GM23338 (cell line): ENCODE measurements around the gene PSD4. TPM values are rescaled to one million over a fixed set of nuclear protein-coding genes. Genes with fewer than 3 reads are reported as not detected.

Experiments used
- ATAC-seq: fragments of 200-7000 bp; cut with Tn5 transposase; 3 replicates; pipeline ENCODE4 v1.9.1; 2020
- DNase-seq: peaks from one replicate; pipeline ENCODE4 v3.0.0-alpha.2; 2015; ENCODE audit warnings: low spot score
- H2AFZ ChIP-seq: fragments of 200-600 bp; sonication (generic); 2 replicates; pipeline ENCODE4 v1.8.0; 2016; ENCODE audit warnings: antibody characterized with exemption, mild to moderate bottlenecking, moderate library complexity
- H3F3A ChIP-seq: fragments of 200-600 bp; sonication (generic); replicated peaks from 2 replicates; pipeline ENCODE4 v1.8.0; 2017; ENCODE audit warnings: antibody characterized with exemption, mixed run types, low read depth
- H3K27ac ChIP-seq: fragments of 200-600 bp; sonication (generic); 2 replicates; pipeline ENCODE4 v1.6.1; 2016; ENCODE audit warnings: low read depth
- H3K27me3 ChIP-seq: fragments of 200-600 bp; sonication (generic); 2 replicates; pipeline ENCODE4 v1.8.0; 2016; ENCODE audit warnings: mild to moderate bottlenecking, mixed run types, moderate library complexity; ENCODE audit not compliant: insufficient read depth
- H3K36me3 ChIP-seq: fragments of 200-600 bp; sonication (generic); 2 replicates; pipeline ENCODE4 v1.8.0; 2016; ENCODE audit warnings: mild to moderate bottlenecking; ENCODE audit not compliant: insufficient read depth
- H3K4me1 ChIP-seq: fragments of 200-600 bp; sonication (generic); 2 replicates; pipeline ENCODE4 v1.8.0; 2016; ENCODE audit warnings: mild to moderate bottlenecking, moderate library complexity; ENCODE audit not compliant: insufficient read depth
- H3K4me2 ChIP-seq: fragments of 200-600 bp; sonication (generic); 2 replicates; pipeline ENCODE4 v1.7.1; 2017; ENCODE audit warnings: mixed run types
- H3K4me3 ChIP-seq: fragments of 200-600 bp; sonication (generic); 2 replicates; pipeline ENCODE4 v1.6.1; 2016; ENCODE audit warnings: mixed run types
- H3K79me2 ChIP-seq: fragments of 200-600 bp; sonication (generic); replicated peaks from 2 replicates; pipeline ENCODE4 v1.8.0; 2017; ENCODE audit warnings: mild to moderate bottlenecking; ENCODE audit not compliant: insufficient read depth
- H3K9me2 ChIP-seq: fragments of 200-600 bp; sonication (generic); 2 replicates; pipeline ENCODE4 v1.8.0; 2017; ENCODE audit not compliant: insufficient read depth
- H4K20me1 ChIP-seq: fragments of 200-600 bp; sonication (generic); replicated peaks from 2 replicates; pipeline ENCODE4 v1.8.0; 2017; ENCODE audit warnings: mild to moderate bottlenecking; ENCODE audit not compliant: insufficient read depth
- H3K27ac Mint-ChIP-seq: 2 replicates; pipeline ENCODE4 v1.8.0; 2020; ENCODE audit warnings: inconsistent platforms, mild to moderate bottlenecking, moderate library complexity, mixed read lengths
- H3K27me3 Mint-ChIP-seq: 3 replicates; pipeline ENCODE4 v1.8.0; 2022; ENCODE audit warnings: low read depth, mild to moderate bottlenecking, moderate library complexity, mixed read lengths, inconsistent platforms; ENCODE audit not compliant: insufficient read depth, poor library complexity
- H3K36me3 Mint-ChIP-seq: 3 replicates; pipeline ENCODE4 v1.8.0; 2021; ENCODE audit warnings: low read depth, mild to moderate bottlenecking, inconsistent platforms, moderate library complexity, mixed read lengths
- H3K4me1 Mint-ChIP-seq: 3 replicates; pipeline ENCODE4 v1.8.0; 2020; ENCODE audit warnings: mild to moderate bottlenecking, inconsistent platforms, mixed read lengths
- H3K4me3 Mint-ChIP-seq: 3 replicates; pipeline ENCODE4 v1.8.0; 2021; ENCODE audit warnings: moderate library complexity, mild to moderate bottlenecking, inconsistent platforms, mixed read lengths
- H3K9me3 Mint-ChIP-seq: 3 replicates; pipeline ENCODE4 v1.8.0; 2020; ENCODE audit warnings: moderate library complexity, mild to moderate bottlenecking, inconsistent platforms, mixed read lengths
- CTCF ChIP-seq, 2 experiments: fragments of 200-600 bp in 1 of 2; sonication (generic) in 1 of 2; conservative IDR thresholded peaks; 2 replicates each; pipeline versions ENCODE4 v1.5.1 to v1.6.1; 2016 to 2017; ENCODE audit warnings: antibody characterized with exemption in 2 of 2, low read depth in 2 of 2, mild to moderate bottlenecking in 2 of 2, moderate library complexity in 1 of 2
- EZH2 ChIP-seq: fragments of 200-600 bp; sonication (generic); IDR thresholded peaks from one replicate; pipeline ENCODE4 v1.8.0; 2017; ENCODE audit warnings: antibody characterized with exemption, mild to moderate bottlenecking, low read depth; ENCODE audit not compliant: unreplicated experiment
- EZH2phosphoT487 ChIP-seq: fragments of 200-600 bp; sonication (generic); IDR thresholded peaks from one replicate; pipeline ENCODE4 v1.8.1; 2018; ENCODE audit warnings: antibody characterized with exemption; ENCODE audit not compliant: unreplicated experiment
- JUNB ChIP-seq: IDR thresholded peaks from one replicate; pipeline ENCODE4 v1.6.1; 2016; ENCODE audit warnings: antibody characterized with exemption; ENCODE audit not compliant: unreplicated experiment
- NANOG ChIP-seq: IDR thresholded peaks from 2 replicates; pipeline ENCODE4 v1.6.1; 2016; ENCODE audit warnings: antibody characterized with exemption, borderline replicate concordance
- POLR2AphosphoS5 ChIP-seq: IDR thresholded peaks from 2 replicates; pipeline ENCODE4 v1.6.1; 2016; ENCODE audit warnings: antibody characterized with exemption, low read depth
- REST ChIP-seq: IDR thresholded peaks from one replicate; pipeline ENCODE4 v1.6.1; 2018; ENCODE audit warnings: antibody characterized with exemption; ENCODE audit not compliant: unreplicated experiment
- STAT1 ChIP-seq: IDR thresholded peaks from one replicate; pipeline ENCODE4 v1.6.1; 2016; ENCODE audit warnings: antibody characterized with exemption; ENCODE audit not compliant: unreplicated experiment
- ZNF114 ChIP-seq: fragments of 250-450 bp; sonication (Bioruptor Pico); IDR thresholded peaks from 2 replicates; pipeline ENCODE4 v1.5.0; 2020; ENCODE audit warnings: mild to moderate bottlenecking, moderate library complexity
- ZNF331 ChIP-seq: fragments of 250-450 bp; sonication (Bioruptor Pico); IDR thresholded peaks from 2 replicates; pipeline ENCODE4 v1.5.0; 2020; ENCODE audit warnings: low read depth, mild to moderate bottlenecking, moderate library complexity
- ZNF462 ChIP-seq: fragments of 250-450 bp; sonication (Bioruptor Pico); IDR thresholded peaks from 2 replicates; pipeline ENCODE4 v1.5.0; 2020; ENCODE audit warnings: mild to moderate bottlenecking, moderate library complexity
- polyA plus RNA-seq: library from polyadenylated mRNA; unstranded; fragments of >200 nt; fragmentation: Nextera tagmentation; extraction: Ambion mirVana; gene quantifications from 2 replicates; pipeline ENCODE4 v1.2.1, GENCODE V29; 2016
- total RNA-seq: library from RNA; depleted of rRNA; stranded (reverse); fragments of >200 nt; shearing (Covaris generic); gene quantifications from 2 replicates; pipeline ENCODE4 v1.2.3, GENCODE V29; 2014
- TF ChIP-seq, protein P1 (sequence below): IDR thresholded peaks from 2 replicates; pipeline ENCODE4 v1.6.1; 2016; ENCODE audit warnings: antibody characterized with exemption

PSD4 gene
- total and polyA plus RNA-seq, 2 experiments from 2014 or later, result 0.06 to 0.66 TPM

DNA sequence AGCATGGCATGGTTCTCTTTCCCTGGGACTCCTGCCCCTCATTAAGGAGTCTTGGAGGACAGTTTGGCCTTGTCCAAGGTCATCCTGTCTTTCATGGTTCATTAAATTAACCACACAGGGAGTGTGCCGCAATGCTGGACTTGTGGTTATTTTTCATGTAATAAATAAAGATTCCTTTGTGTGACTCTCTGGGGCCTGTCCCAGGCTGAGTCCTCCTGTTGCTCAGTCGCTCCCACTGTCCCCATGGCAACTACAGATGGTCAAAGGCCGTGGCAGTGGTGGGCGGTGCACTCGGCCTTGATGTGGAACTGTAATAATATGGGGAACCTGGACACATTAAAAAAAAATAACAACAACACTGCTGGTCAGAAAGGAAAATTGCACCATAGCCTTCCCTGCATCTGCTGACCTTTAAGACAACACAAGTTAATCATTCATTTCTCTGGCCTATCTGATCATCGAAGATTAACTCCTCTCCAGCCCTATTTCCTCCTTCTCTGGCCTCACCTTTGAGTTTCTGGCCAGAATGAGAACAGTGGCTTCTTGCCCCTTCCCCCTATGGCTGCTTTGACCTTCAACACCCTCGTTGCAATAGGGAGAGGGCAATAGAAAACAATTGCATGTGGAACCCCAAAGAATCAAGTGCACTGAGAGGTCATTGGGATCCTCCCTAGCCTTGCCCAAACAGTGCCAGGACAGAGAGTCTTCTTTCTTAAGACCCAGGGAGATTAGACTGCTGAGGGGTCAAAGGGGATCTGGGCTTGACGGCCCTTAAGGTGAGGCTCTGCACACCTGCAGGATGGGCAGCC is 44.7 kb downstream of the PSD4 start:
- H3K4me3 ChIP-seq, result no peak overlapping the region
- H3K27me3 ChIP-seq, result no peaks in the 10 kb centered on the region
- no peaks in the 10 kb centered on the region for H3K36me3 ChIP-seq
- ATAC-seq, result no peak
- Mint-ChIP-seq H3K36me3 (no peaks in the 10 kb centered on the region; the same call in 2 of the 3 replicates), H3K27ac (no peak overlapping the region), H3K9me3 (no peaks in the 10 kb centered on the region), H3K27me3 (peaks cover 13% of the 10 kb centered on the region), H3K4me1 (peaks cover 25% of the 10 kb centered on the region), H3K4me3 (no peak overlapping the region)
- no peaks in the 10 kb centered on the region for H4K20me1 ChIP-seq
- no peak for DNase-seq
- no peaks in the 10 kb centered on the region for H3K79me2 ChIP-seq
- H3K27ac ChIP-seq, result no peak overlapping the region
- no peaks in the 10 kb centered on the region for H3K9me2 ChIP-seq
- no peak for TF ChIP-seq ZNF114 (CRISPR knock-in tag)
- TF ChIP-seq CTCF (conservative IDR thresholded peaks at IDR 0.05; ENCODE audit: low read depth in 2 of 2), result no peak
- TF ChIP-seq STAT1, result no peak
- TF ChIP-seq JUNB, result no peak
- TF ChIP-seq, protein P1, sequence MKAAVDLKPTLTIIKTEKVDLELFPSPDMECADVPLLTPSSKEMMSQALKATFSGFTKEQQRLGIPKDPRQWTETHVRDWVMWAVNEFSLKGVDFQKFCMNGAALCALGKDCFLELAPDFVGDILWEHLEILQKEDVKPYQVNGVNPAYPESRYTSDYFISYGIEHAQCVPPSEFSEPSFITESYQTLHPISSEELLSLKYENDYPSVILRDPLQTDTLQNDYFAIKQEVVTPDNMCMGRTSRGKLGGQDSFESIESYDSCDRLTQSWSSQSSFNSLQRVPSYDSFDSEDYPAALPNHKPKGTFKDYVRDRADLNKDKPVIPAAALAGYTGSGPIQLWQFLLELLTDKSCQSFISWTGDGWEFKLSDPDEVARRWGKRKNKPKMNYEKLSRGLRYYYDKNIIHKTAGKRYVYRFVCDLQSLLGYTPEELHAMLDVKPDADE, result no peak
- TF ChIP-seq POLR2AphosphoS5, result no peak
- no peak for TF ChIP-seq EZH2phosphoT487
- no peak for TF ChIP-seq ZNF331 (CRISPR knock-in tag)
- TF ChIP-seq REST, result no peak
- TF ChIP-seq ZNF462 (CRISPR knock-in tag), result no peak
- TF ChIP-seq NANOG, result no peak
- TF ChIP-seq EZH2, result no peak
- no peaks in the 10 kb centered on the region for H3F3A ChIP-seq
- H3K4me2 ChIP-seq, result no peak overlapping the region
- no peak overlapping the region for H2AFZ ChIP-seq
- no peaks in the 10 kb centered on the region for H3K4me1 ChIP-seq
